Keratinocyte (primary cell): ENCODE results near the gene SLC41A1. TPM values are rescaled to one million over a fixed set of nuclear protein-coding genes. Genes with fewer than 3 reads are reported as not detected.

ENCODE experiments used
- DNase-seq: peaks from one replicate; pipeline ENCODE4 v3.0.0-alpha.2; 2011; ENCODE audit warnings: low read depth, missing footprints, low spot score
- FAIRE-seq: peaks from 2 replicates; lab custom pipeline; 2011; peaks lifted over from hg19 to GRCh38; lab: Jason Lieb, UNC
- H2AFZ ChIP-seq: 2 replicates; pipeline ENCODE4 v1.6.0; 2012; ENCODE audit warnings: low read length, control low read depth, inconsistent platforms; ENCODE audit not compliant: control insufficient read depth
- H3K27ac ChIP-seq: 2 replicates; pipeline ENCODE4 v1.5.1; 2011; ENCODE audit warnings: low read length; ENCODE audit not compliant: control insufficient read depth, insufficient read depth
- H3K27me3 ChIP-seq: 3 replicates; pipeline ENCODE4 v1.6.0; 2011; ENCODE audit warnings: low read length; ENCODE audit not compliant: control insufficient read depth, insufficient read depth; ENCODE audit errors: extremely low read depth
- H3K36me3 ChIP-seq, 2 experiments: 2 replicates in 1 of 2; 3 replicates in 1 of 2; pipeline ENCODE4 v1.5.1; 2011; ENCODE audit warnings: low read length in 2 of 2, mild to moderate bottlenecking in 1 of 2; ENCODE audit not compliant: control insufficient read depth in 2 of 2, insufficient read depth in 2 of 2; ENCODE audit errors: extremely low read depth in 1 of 2
- H3K4me1 ChIP-seq: 3 replicates; pipeline ENCODE4 v1.5.1; 2011; ENCODE audit warnings: low read length; ENCODE audit not compliant: control insufficient read depth, insufficient read depth; ENCODE audit errors: extremely low read depth
- H3K4me2 ChIP-seq: 3 replicates; pipeline ENCODE4 v1.6.0; 2011; ENCODE audit warnings: low read depth, low read length; ENCODE audit not compliant: control insufficient read depth, insufficient read depth; ENCODE audit errors: extremely low read depth
- H3K4me3 ChIP-seq, 3 experiments: fragments of 200-600 bp in 1 of 3; sonication (generic) in 1 of 3; 2 replicates in 2 of 3; 3 replicates in 1 of 3; pipeline ENCODE4 v1.5.1; 2011 to 2016; ENCODE audit warnings: low read length in 3 of 3, mild to moderate bottlenecking in 3 of 3, control low read depth in 2 of 3, inconsistent platforms in 1 of 3, low read depth in 1 of 3, mixed read lengths in 1 of 3, mixed run types in 1 of 3, moderate library complexity in 1 of 3; ENCODE audit not compliant: control insufficient read depth in 2 of 3, insufficient read depth in 2 of 3; ENCODE audit errors: extremely low read depth in 1 of 3
- H3K79me2 ChIP-seq: 2 replicates; pipeline ENCODE4 v1.6.0; 2012; ENCODE audit warnings: low read length; ENCODE audit not compliant: control insufficient read depth, insufficient read depth
- H3K9ac ChIP-seq: 3 replicates; pipeline ENCODE4 v1.6.0; 2011; ENCODE audit warnings: low read length; ENCODE audit not compliant: control insufficient read depth, insufficient read depth; ENCODE audit errors: extremely low read depth
- H3K9me1 ChIP-seq: 3 replicates; pipeline ENCODE4 v1.6.0; 2011; ENCODE audit warnings: low read length; ENCODE audit not compliant: control insufficient read depth, insufficient read depth; ENCODE audit errors: extremely low read depth
- H3K9me3 ChIP-seq: 2 replicates; pipeline ENCODE4 v1.5.1; 2012; ENCODE audit warnings: low read depth, low read length; ENCODE audit not compliant: control insufficient read depth
- H4K20me1 ChIP-seq: 3 replicates; pipeline ENCODE4 v1.6.0; 2011; ENCODE audit warnings: low read length; ENCODE audit not compliant: control insufficient read depth, insufficient read depth; ENCODE audit errors: extremely low read depth
- EZH2 ChIP-seq: IDR thresholded peaks from one replicate; pipeline ENCODE4 v1.6.1; 2012; ENCODE audit warnings: inconsistent platforms, mild to moderate bottlenecking, low read length, moderate library complexity
- dilution Hi-C: fragments of 300-500 bp; cut with MboI; formaldehyde crosslinking; loops from one replicate; pipeline ENCODE4 v1.7.0; 2020; ENCODE audit warnings: low sequenced_read_pairs; ENCODE audit not compliant: extremely low pct_ligation_motif_present
- polyA plus RNA-seq, 5 experiments: library from polyadenylated mRNA; depleted of rRNA in 3 of 5; stranded (reverse) in 3 of 5; stranded (forward) in 1 of 5; unstranded in 1 of 5; fragments of >200 nt; gene quantifications; 1 replicate in 1 of 5; 2 replicates in 3 of 5; 3 replicates in 1 of 5; pipeline versions ENCODE4 v1.2.1 to v1.2.3, GENCODE V29; 2011 to 2012; ENCODE audit warnings: missing spikeins in 2 of 5, low read depth in 1 of 5, low replicate concordance in 1 of 5
- TF ChIP-seq, protein P1 (sequence below), 3 experiments: IDR thresholded peaks in 1 of 3; conservative IDR thresholded peaks in 1 of 3; optimal IDR thresholded peaks in 1 of 3; 2 replicates in 2 of 3; 3 replicates in 1 of 3; pipeline versions ENCODE3 to v1.5.1; 2011; ENCODE audit warnings: low read length in 3 of 3, mild to moderate bottlenecking in 3 of 3, moderate library complexity in 2 of 3, control low read depth in 1 of 3, inconsistent platforms in 1 of 3; ENCODE audit not compliant: insufficient read depth in 2 of 3; ENCODE audit errors: extremely low read depth in 1 of 3

SLC41A1 gene
- polyA plus RNA-seq, 1 donor (not counting 4 experiments of a cell fraction or from before 2014, with no cell fraction given) = 21.7 TPM

DNA sequence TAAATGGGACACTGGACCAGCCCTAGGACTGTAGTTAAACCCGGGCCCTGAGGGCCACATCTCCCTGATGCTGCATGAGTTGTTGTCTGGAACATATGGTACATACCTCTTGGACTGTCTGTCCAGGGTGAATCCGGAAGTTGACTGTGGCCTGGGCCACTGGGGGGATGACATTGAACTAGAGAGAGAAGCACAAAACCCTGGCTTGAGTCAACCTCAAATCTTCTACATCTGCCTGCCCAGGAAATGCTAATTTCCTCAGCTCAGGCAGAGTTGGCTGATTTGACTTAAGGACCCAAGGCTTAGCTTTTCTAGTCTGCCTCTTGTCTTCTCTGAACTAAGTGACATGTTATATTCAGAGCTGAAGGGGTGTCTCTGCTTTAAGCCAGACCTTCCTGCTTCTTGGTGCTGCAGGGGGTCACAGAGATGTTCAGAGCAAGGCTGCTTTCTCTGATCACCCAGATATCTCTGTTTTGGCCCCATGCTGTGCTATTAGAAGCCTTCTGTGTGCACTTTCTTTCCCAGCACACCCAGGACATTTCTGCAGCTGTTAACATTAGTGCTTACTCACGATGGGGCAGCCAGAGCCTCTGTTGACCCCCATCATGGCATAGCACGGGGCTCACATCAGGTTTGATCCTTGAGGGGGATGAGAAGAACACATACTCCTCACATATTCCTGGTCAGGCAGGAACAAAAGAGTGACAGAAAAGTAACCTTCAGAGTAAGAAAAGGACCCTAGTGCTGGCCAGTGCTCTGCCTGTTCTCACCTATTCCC, 27.3 kb upstream of the SLC41A1 start:
- H3K36me3 ChIP-seq = no peaks in the 10 kb centered on the region
- H3K4me1 ChIP-seq = no peaks in the 10 kb centered on the region
- H2AFZ ChIP-seq = no peak overlapping the region
- H3K9me3 ChIP-seq = no peaks in the 10 kb centered on the region
- FAIRE-seq (no peak), DNase-seq (no peak)
- dilution Hi-C loops = no loop called here
- H3K27me3 ChIP-seq = peaks cover 8% of the 10 kb centered on the region
- H3K9ac ChIP-seq = no peak overlapping the region
- H3K79me2 ChIP-seq = no peaks in the 10 kb centered on the region
- TF ChIP-seq, protein P1, sequence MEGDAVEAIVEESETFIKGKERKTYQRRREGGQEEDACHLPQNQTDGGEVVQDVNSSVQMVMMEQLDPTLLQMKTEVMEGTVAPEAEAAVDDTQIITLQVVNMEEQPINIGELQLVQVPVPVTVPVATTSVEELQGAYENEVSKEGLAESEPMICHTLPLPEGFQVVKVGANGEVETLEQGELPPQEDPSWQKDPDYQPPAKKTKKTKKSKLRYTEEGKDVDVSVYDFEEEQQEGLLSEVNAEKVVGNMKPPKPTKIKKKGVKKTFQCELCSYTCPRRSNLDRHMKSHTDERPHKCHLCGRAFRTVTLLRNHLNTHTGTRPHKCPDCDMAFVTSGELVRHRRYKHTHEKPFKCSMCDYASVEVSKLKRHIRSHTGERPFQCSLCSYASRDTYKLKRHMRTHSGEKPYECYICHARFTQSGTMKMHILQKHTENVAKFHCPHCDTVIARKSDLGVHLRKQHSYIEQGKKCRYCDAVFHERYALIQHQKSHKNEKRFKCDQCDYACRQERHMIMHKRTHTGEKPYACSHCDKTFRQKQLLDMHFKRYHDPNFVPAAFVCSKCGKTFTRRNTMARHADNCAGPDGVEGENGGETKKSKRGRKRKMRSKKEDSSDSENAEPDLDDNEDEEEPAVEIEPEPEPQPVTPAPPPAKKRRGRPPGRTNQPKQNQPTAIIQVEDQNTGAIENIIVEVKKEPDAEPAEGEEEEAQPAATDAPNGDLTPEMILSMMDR (optimal IDR thresholded peaks at IDR 0.05 in 1 of 3, IDR thresholded peaks at IDR 0.05 in 1 of 3, conservative IDR thresholded peaks at IDR 0.05 in 1 of 3; ENCODE audit: extremely low read depth in 1 of 3, insufficient read depth in 2 of 3, low read length in 3 of 3) = no peak
- no peak overlapping the region for H3K27ac ChIP-seq
- no peak overlapping the region for H3K4me3 ChIP-seq
- H4K20me1 ChIP-seq = no peaks in the 10 kb centered on the region
- H3K4me2 ChIP-seq = no peak overlapping the region
- H3K9me1 ChIP-seq = no peaks in the 10 kb centered on the region

DNA sequence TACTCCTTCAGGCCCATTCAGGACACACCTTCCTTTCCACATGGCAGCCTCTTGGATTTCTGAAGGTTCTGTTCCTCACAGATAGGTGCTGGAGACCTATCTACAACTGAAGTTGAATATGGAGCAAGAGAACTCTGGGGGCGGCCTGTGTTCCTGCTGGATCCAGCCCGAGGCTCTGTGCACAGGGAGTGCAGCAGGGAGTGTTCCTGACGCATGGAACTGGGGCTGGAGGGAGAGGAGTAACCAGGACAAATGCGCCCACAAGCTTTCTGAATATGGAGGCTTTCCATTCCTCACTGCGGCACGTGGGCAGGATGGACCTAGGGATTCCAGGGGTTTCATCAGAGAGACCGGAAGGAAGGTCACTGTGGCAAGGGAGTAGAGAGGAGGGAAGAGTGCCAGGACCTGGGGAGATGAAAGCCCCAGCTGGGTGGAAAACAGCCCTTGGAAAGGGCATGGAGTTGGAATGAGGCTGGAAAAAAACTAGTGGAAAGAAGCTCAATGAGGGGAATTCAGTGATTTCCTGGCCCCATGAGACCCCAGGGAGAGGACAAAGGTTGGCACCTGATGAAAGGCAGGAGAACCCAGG, 24.5 kb upstream of the SLC41A1 start:
- no peak for FAIRE-seq

More for the DNA sequence above, 24.5 kb upstream of the SLC41A1 start:
- no peak overlapping the region for H3K4me3 ChIP-seq
- H3K4me1 ChIP-seq = no peaks in the 10 kb centered on the region
- no peak overlapping the region for H3K9ac ChIP-seq
- H3K27me3 ChIP-seq = peaks cover 4% of the 10 kb centered on the region
- no peak overlapping the region for H3K4me2 ChIP-seq
- no peaks in the 10 kb centered on the region for H4K20me1 ChIP-seq
- dilution Hi-C loops = no loop called here
- no peak overlapping the region for H2AFZ ChIP-seq
- no peaks in the 10 kb centered on the region for H3K79me2 ChIP-seq
- H3K9me3 ChIP-seq = no peaks in the 10 kb centered on the region
- H3K36me3 ChIP-seq = no peaks in the 10 kb centered on the region
- no peak for DNase-seq
- TF ChIP-seq, protein P1 (optimal IDR thresholded peaks at IDR 0.05 in 1 of 3, IDR thresholded peaks at IDR 0.05 in 1 of 3, conservative IDR thresholded peaks at IDR 0.05 in 1 of 3; ENCODE audit: extremely low read depth in 1 of 3, insufficient read depth in 2 of 3, low read length in 3 of 3) = no peak
- no peak for TF ChIP-seq EZH2
- H3K27ac ChIP-seq = no peak overlapping the region
- no peaks in the 10 kb centered on the region for H3K9me1 ChIP-seq
